ENCODE data around the gene PAPSS2. TPM values are rescaled to one million over a fixed set of nuclear protein-coding genes. Genes with fewer than 3 reads are reported as not detected.

Gene PAPSS2
- total and polyA plus RNA-seq, 7 donors: 7.1 to 88.9 (median 8.6) TPM

DNA sequence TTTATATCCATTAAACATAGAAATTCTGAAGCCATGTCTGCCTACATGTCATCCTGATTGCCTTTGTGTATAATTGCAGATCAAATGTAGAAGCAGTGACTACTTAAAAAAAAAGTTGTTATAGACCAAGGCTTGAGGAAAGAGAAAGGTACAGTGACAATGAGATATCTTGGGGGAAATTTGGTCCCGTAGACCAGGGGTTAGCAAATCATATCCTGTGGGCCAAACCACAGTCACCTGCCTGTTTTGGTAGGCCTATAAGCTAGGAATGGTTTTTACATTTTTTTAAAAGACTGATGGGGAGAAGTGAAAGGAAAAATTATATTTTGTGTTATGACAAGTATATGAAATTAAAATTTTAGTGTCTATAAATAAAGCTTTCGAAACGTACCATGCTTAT lies 12.9 kb downstream of the PAPSS2 start:
- Histone ChIP-seq H3K27ac (no peak overlapping the region), H3K4me3 (no peak overlapping the region), H3K27me3 (no peaks in the 10 kb centered on the region), H3K36me3 (no peaks in the 10 kb centered on the region), H3K9me3 (no peaks in the 10 kb centered on the region), H3K4me1 (no peaks in the 10 kb centered on the region)
- TF ChIP-seq, protein P1, sequence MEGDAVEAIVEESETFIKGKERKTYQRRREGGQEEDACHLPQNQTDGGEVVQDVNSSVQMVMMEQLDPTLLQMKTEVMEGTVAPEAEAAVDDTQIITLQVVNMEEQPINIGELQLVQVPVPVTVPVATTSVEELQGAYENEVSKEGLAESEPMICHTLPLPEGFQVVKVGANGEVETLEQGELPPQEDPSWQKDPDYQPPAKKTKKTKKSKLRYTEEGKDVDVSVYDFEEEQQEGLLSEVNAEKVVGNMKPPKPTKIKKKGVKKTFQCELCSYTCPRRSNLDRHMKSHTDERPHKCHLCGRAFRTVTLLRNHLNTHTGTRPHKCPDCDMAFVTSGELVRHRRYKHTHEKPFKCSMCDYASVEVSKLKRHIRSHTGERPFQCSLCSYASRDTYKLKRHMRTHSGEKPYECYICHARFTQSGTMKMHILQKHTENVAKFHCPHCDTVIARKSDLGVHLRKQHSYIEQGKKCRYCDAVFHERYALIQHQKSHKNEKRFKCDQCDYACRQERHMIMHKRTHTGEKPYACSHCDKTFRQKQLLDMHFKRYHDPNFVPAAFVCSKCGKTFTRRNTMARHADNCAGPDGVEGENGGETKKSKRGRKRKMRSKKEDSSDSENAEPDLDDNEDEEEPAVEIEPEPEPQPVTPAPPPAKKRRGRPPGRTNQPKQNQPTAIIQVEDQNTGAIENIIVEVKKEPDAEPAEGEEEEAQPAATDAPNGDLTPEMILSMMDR (IDR thresholded peaks at IDR 0.05): no peak
- TF ChIP-seq POLR2A (IDR thresholded peaks at IDR 0.05): no peak
- TF ChIP-seq POLR2AphosphoS5 (IDR thresholded peaks at IDR 0.05): no peak
- no peak for TF ChIP-seq EP300 (IDR thresholded peaks at IDR 0.05)
- WGBS, 2 donors: 70 to 87% methylated on average over 3 of the region's 3 CpGs
- no peak for DNase-seq
- intact Hi-C loops (cut with DNase I): no loop called here

DNA sequence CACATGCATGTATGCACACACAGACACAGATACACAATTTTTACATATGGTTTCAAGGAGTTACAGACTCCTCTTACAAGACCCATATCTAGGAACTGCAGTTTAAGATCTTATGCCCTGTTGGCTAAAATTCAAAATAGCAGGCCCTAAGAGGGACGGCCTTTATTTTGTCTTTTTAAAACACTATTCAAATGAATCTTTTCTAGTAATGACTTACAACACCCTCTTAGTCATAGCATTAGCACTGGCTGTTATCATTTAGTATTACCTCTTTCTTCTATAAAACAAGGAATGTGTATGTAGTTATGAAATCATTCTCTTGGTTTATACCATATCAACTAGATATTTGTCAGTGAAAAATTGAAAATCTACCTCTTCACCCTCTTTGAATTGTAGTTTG lies 15.3 kb downstream of the PAPSS2 start:
- H3K9me3 ChIP-seq: no peaks in the 10 kb centered on the region
- H3K27ac ChIP-seq: no peak overlapping the region
- intact Hi-C loops (cut with DNase I): no loop called here
- no peaks in the 10 kb centered on the region for H3K27me3 ChIP-seq
- no peak for DNase-seq
- H3K4me3 ChIP-seq: no peak overlapping the region
- TF ChIP-seq EP300 (IDR thresholded peaks at IDR 0.05): no peak
- no peak for TF ChIP-seq POLR2AphosphoS5 (IDR thresholded peaks at IDR 0.05)
- no peak for TF ChIP-seq POLR2A (IDR thresholded peaks at IDR 0.05)
- TF ChIP-seq, protein P1 (IDR thresholded peaks at IDR 0.05): no peak
- WGBS, 2 donors: 79 to 80% methylated on average over 1 of the region's 1 CpG
- no peaks in the 10 kb centered on the region for H3K4me1 ChIP-seq
- H3K36me3 ChIP-seq: no peaks in the 10 kb centered on the region

DNA sequence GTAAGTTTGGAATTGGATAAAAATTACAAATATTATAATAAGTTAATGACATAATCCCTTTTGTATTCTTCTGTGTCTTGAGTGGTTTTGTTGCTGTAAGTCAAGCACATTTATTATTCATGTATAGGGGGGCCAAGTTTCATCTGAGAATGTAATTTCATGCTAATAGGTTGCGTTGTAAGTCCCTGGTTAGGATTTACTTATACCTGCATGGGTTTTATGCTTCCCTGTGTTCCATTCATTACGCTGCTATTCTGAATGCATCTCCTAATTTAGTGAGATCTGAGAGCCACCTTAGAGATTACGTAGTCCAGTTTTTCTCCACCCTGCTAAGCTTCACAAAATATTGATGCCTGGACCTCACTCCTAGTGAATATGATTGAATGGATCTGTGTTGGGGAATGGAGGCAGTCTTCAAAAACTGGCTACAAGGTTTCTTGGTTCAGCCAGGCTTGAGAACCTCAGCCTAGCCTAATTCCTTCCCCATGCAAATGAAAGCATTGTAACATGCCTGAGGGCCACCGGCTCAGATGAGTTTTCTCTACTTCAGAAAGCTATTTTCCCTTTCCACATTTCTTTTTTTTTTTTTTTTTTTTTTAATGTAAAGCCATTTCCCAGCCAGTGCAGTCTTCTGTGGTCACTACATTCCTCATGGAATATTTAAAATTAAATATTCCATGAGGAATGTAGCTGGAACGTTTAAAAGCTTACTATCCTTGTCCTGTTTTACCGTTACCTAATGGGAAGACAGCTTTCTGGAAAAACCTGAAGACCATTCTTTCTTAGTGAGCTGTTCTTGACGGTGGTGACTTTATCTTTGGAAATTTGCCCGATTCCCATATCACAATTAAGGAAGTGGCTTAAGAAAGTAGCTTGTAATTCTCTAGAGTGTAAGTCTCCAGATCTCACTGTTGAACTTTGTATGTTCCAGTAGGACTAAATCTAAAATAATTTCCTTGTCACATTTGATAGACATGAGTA lies 16.0 kb downstream of the PAPSS2 start:
- 89 to 93% methylated on average over 8 of the region's 8 CpGs for WGBS, 2 donors
- no peaks in the 10 kb centered on the region for H3K4me1 ChIP-seq
- no peak for TF ChIP-seq POLR2AphosphoS5 (IDR thresholded peaks at IDR 0.05)
- TF ChIP-seq EP300 (IDR thresholded peaks at IDR 0.05): no peak
- TF ChIP-seq POLR2A (IDR thresholded peaks at IDR 0.05): no peak
- TF ChIP-seq, protein P1 (IDR thresholded peaks at IDR 0.05): no peak
- no peak for DNase-seq
- H3K9me3 ChIP-seq: no peaks in the 10 kb centered on the region
- no peaks in the 10 kb centered on the region for H3K36me3 ChIP-seq
- no peak overlapping the region for H3K27ac ChIP-seq
- H3K27me3 ChIP-seq: no peaks in the 10 kb centered on the region
- no peak overlapping the region for H3K4me3 ChIP-seq
- intact Hi-C loops (cut with DNase I): no loop called here

DNA sequence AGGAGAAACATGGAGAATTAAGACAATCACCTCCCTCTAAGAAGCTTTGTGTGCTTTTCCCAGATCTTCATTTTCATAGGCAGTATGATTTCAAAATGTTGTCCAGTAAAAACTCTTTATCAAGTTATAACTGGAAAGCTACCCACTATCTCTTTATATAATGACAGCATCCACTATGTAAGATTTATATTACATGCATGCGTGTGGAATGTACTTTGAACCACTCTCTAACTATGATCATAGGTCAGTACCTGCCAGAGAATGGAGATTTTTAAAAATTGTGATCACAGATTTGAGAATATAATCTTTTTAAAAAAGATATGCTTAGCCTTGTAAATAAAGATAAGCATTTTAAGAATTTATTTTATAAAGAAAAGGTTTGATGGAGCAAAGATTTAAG lies 17.9 kb downstream of the PAPSS2 start:
- no peaks in the 10 kb centered on the region for H3K36me3 ChIP-seq
- WGBS, 2 donors: 26 to 72% methylated on average over 1 of the region's 1 CpG
- H3K27ac ChIP-seq: no peak overlapping the region
- no peaks in the 10 kb centered on the region for H3K27me3 ChIP-seq
- no peak for DNase-seq
- intact Hi-C loops (cut with DNase I): no loop called here
- H3K4me1 ChIP-seq: no peaks in the 10 kb centered on the region
- no peak for TF ChIP-seq POLR2AphosphoS5 (IDR thresholded peaks at IDR 0.05)
- no peak for TF ChIP-seq EP300 (IDR thresholded peaks at IDR 0.05)
- no peak for TF ChIP-seq POLR2A (IDR thresholded peaks at IDR 0.05)
- TF ChIP-seq, protein P1 (IDR thresholded peaks at IDR 0.05): no peak
- H3K9me3 ChIP-seq: no peaks in the 10 kb centered on the region
- H3K4me3 ChIP-seq: no peak overlapping the region

Data from sigmoid colon (tissue), 7 donors.